NCI-H1048 (cell line): ENCODE measurements around the gene ENTPD8.
"Not testable (repeated sequence)": the region's sequence is repeated elsewhere in the genome, so short reads cannot be mapped to it uniquely, and the experiment has no call there.

ENCODE experiments used
- DNase-seq: peaks from one replicate; lab custom pipeline; 2025; lab: John Stamatoyannopoulos, UW

The ENTPD8 gene

GRCh38 chr9:137458194-137459151 lies 17.3 kb upstream of the ENTPD8 start:
- DNase-seq = no peak

GRCh38 chr9:137457406-137458193 lies 16.4 kb upstream of the ENTPD8 start:
- DNase-seq = no peak

- no peak for DNase-seq
These were observed 15.8 kb upstream of the ENTPD8 start for GRCh38 chr9:137456864-137457405.

- no peak for DNase-seq
These were observed 15.1 kb upstream of the ENTPD8 start for GRCh38 chr9:137456061-137456863.

- DNase-seq = no peak
These were observed 14.3 kb upstream of the ENTPD8 start for GRCh38 chr9:137455359-137455991.

GRCh38 chr9:137454597-137455358 lies 13.6 kb upstream of the ENTPD8 start:
- no peak for DNase-seq

- no peak for DNase-seq
These were observed 13.0 kb upstream of the ENTPD8 start for GRCh38 chr9:137454145-137454596.

- peak; percentile 23 for DNase-seq
These were observed 12.5 kb upstream of the ENTPD8 start for GRCh38 chr9:137453643-137454081.

- DNase-seq = no peak
These were observed 11.8 kb upstream of the ENTPD8 start for GRCh38 chr9:137452761-137453642.

- DNase-seq = no peak
These were observed 11.0 kb upstream of the ENTPD8 start for GRCh38 chr9:137452006-137452760.

- DNase-seq = not testable (repeated sequence)
These were observed 10.3 kb upstream of the ENTPD8 start for GRCh38 chr9:137451264-137452005.

GRCh38 chr9:137450539-137451222 lies 9.5 kb upstream of the ENTPD8 start:
- DNase-seq = not testable (repeated sequence)

- no peak for DNase-seq
These were observed 8.9 kb upstream of the ENTPD8 start for GRCh38 chr9:137449931-137450538.

- no peak for DNase-seq
These were observed 8.1 kb upstream of the ENTPD8 start for GRCh38 chr9:137449081-137449844.

GRCh38 chr9:137448602-137448962 lies 7.4 kb upstream of the ENTPD8 start:
- DNase-seq = no peak
